ENCODE measurements around the gene RAB7A. TPM values are rescaled to one million over a fixed set of nuclear protein-coding genes. Genes with fewer than 3 reads are reported as not detected.

Gene RAB7A
- total and polyA plus RNA-seq, 2 of the 8 experiments (the other 6 are each of a cell fraction or from before 2014, with no cell fraction given) = 179 to 195 TPM

GRCh38 chr3:128804811-128805155 lies 78.8 kb downstream of the RAB7A start:
- Histone ChIP-seq H4K8ac (ENCODE audit: extremely low read depth, insufficient read depth, low read length) (no peak overlapping the region), H3K4me1 (replicated peaks in 1 of 4; ENCODE audit: control insufficient read depth in 3 of 4, insufficient read depth in 4 of 4, low read length in 3 of 4) (peaks cover 0 to 2% (median 0%) of the 10 kb centered on the region in 4 experiments; a peak in 3 of 7 replicates), H2AK5ac (ENCODE audit: low read depth, low read length) (no peak overlapping the region), H3K56ac (replicated peaks; ENCODE audit: insufficient read length, low read depth, low read length) (no peak overlapping the region), H2AFZ (ENCODE audit: low read length) (no peak overlapping the region), H2BK15ac (ENCODE audit: low read length) (no peak overlapping the region), H2BK5ac (ENCODE audit: low read depth, low read length) (no peak overlapping the region), H3K4ac (replicated peaks; ENCODE audit: insufficient read length, low read depth, low read length) (no peak overlapping the region), H3K9me3 (ENCODE audit: insufficient read depth in 2 of 2, low read depth in 1 of 2, low read length in 1 of 2) (no peaks in the 10 kb centered on the region), H2BK12ac (ENCODE audit: low read depth, low read length) (no peak overlapping the region), H3K36me3 (ENCODE audit: control insufficient read depth in 2 of 4, insufficient read depth in 4 of 4, low read length in 3 of 4) (peaks cover 14 to 41% (median 33%) of the 10 kb centered on the region in 4 experiments; a peak in 7 of 8 replicates), H3K27ac (ENCODE audit: low read depth, low read length) (no peak overlapping the region), H3K23ac (ENCODE audit: insufficient read length) (no peak overlapping the region), H3K79me1 (ENCODE audit: low read depth, low read length) (peaks cover 8% of the 10 kb centered on the region; the same call in 1 of the 2 replicates), H2BK120ac (replicated peaks; ENCODE audit: low read depth, low read length) (no peak overlapping the region), H3K79me2 (ENCODE audit: control insufficient read depth in 1 of 2, insufficient read depth in 2 of 2, low read length in 2 of 2) (peaks cover 0 to 12% of the 10 kb centered on the region in 2 experiments; a peak in 1 of 4 replicates), H3K9ac (replicated peaks in 1 of 4; ENCODE audit: extremely low read depth in 1 of 4, low read depth in 3 of 4, low read length in 3 of 4) (no peak overlapping the region), H4K5ac (ENCODE audit: insufficient read length, low read depth, low read length) (no peak overlapping the region), H4K20me1 (replicated peaks in 1 of 2; ENCODE audit: control insufficient read depth in 1 of 2, insufficient read depth in 2 of 2, low read length in 2 of 2) (peaks cover 5 to 7% of the 10 kb centered on the region in 2 experiments), H2BK20ac (ENCODE audit: low read length) (no peak overlapping the region), H3K23me2 (ENCODE audit: low read depth, low read length) (no peaks in the 10 kb centered on the region), H3K27me3 (replicated peaks in 1 of 4; ENCODE audit: control insufficient read depth in 3 of 4, extremely low read depth in 1 of 4, insufficient read depth in 3 of 4, low read length in 3 of 4) (no peaks in the 10 kb centered on the region), H3K18ac (ENCODE audit: extremely low read depth, low read length) (no peak overlapping the region), H3K4me3 (ENCODE audit: extremely low read depth in 1 of 4, insufficient read depth in 2 of 4, low read depth in 3 of 4, low read length in 4 of 4) (no peak overlapping the region), H4K91ac (replicated peaks; ENCODE audit: insufficient read length, low read length) (no peak overlapping the region), H3K14ac (ENCODE audit: insufficient read length) (no peak overlapping the region), H3K4me2 (ENCODE audit: insufficient read depth in 1 of 2, low read depth in 2 of 2, low read length in 2 of 2) (no peak overlapping the region)
- no peak for TF ChIP-seq CBX8 (IDR thresholded peaks at IDR 0.05; ENCODE audit: borderline replicate concordance, low read depth, low read length)
- no peak for TF ChIP-seq TAF1 (IDR thresholded peaks at IDR 0.05; ENCODE audit: low read depth, low read length)
- no peak for TF ChIP-seq EZH2 (IDR thresholded peaks at IDR 0.05; ENCODE audit: low read depth, low read length, severe bottlenecking)
- TF ChIP-seq RFX5 (IDR thresholded peaks at IDR 0.05; ENCODE audit: borderline replicate concordance, low read depth, low read length) = no peak
- no peak for TF ChIP-seq CREB1 (IDR thresholded peaks at IDR 0.05)
- no peak for TF ChIP-seq TBP (IDR thresholded peaks at IDR 0.05; ENCODE audit: low read depth, low read length)
- TF ChIP-seq KDM5A (IDR thresholded peaks at IDR 0.05; ENCODE audit: low read length) = no peak
- 90% methylated on average over 5 of the region's 5 CpGs; no CpG with 5 or more reads in 1 of the 2 experiments for WGBS, 2 experiments (ENCODE audit: extremely low coverage in 1 of 2, insufficient coverage in 1 of 2, insufficient read length in 1 of 2, insufficient replicate concordance in 2 of 2, low coverage in 1 of 2, low lambda C conversion rate in 2 of 2, missing lambda C conversion rate in 1 of 2)
- FAIRE-seq = no peak
- ChIA-PET POLR2A (ENCODE audit: partially characterized antibody) (interaction anchor here (1.3 kb wide), 1 partner anchor 18 kb away, joined by 4 read pairs; no protein-coding TSS in a partner anchor), CTCF (ENCODE audit: partially characterized antibody) (interaction anchor here (0.6 to 2.1 kb wide), 4 partner anchors 9 to 124 kb away, joined by 3 to 9 read pairs (median 6); no protein-coding TSS in a partner anchor)
- no peak for DNase-seq (ENCODE audit: low read depth in 1 of 2, low spot score in 2 of 2)

All from H1 (cell line).